GM06990 (cell line): ENCODE results near the gene SMYD4.
"Not testable (repeated sequence)": the region's sequence is repeated elsewhere in the genome, so short reads cannot be mapped to it uniquely, and the experiment has no call there.

Experiments used
- DNase-seq: peaks from one replicate; pipeline ENCODE4 v3.0.0-alpha.2; 2011; ENCODE audit not compliant: insufficient read length; ENCODE audit errors: extremely low read depth
- H3K27me3 ChIP-seq: replicated peaks from 2 replicates; pipeline ENCODE4 v1.6.0; 2011; ENCODE audit warnings: low read length; ENCODE audit not compliant: control insufficient read depth, insufficient read depth
- H3K36me3 ChIP-seq: 2 replicates; pipeline ENCODE4 v1.5.1; 2011; ENCODE audit warnings: low read length; ENCODE audit not compliant: control insufficient read depth, insufficient read depth
- H3K4me3 ChIP-seq: replicated peaks from 2 replicates; pipeline ENCODE4 v1.5.1; 2011; ENCODE audit warnings: low read depth, mild to moderate bottlenecking, control low read depth, low read length
- TF ChIP-seq, protein P1 (sequence below): IDR thresholded peaks from 2 replicates; pipeline ENCODE4 v1.5.1; 2011; ENCODE audit warnings: low read length, control low read depth, mild to moderate bottlenecking, inconsistent platforms; ENCODE audit not compliant: insufficient read depth, poor library complexity, severe bottlenecking

Gene SMYD4

DNA sequence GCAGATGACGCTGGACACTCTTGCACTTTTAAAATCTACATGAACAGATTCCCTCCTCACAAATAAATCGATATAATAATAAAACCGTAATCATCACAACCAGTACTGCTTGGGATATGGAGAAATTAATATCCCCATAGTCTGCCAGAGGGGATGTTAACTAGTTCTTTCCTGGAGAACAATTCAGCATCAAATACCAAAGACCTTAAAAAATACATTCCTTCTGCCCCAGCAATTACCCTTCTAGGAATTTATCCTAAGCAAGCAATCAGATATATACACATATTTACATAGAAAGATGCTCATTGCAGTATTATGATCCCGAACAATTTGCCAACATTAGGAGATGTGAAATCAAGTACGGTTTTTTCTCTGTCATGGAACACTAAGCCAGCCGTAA is 21.8 kb downstream of the SMYD4 start:
- TF ChIP-seq, protein P1, sequence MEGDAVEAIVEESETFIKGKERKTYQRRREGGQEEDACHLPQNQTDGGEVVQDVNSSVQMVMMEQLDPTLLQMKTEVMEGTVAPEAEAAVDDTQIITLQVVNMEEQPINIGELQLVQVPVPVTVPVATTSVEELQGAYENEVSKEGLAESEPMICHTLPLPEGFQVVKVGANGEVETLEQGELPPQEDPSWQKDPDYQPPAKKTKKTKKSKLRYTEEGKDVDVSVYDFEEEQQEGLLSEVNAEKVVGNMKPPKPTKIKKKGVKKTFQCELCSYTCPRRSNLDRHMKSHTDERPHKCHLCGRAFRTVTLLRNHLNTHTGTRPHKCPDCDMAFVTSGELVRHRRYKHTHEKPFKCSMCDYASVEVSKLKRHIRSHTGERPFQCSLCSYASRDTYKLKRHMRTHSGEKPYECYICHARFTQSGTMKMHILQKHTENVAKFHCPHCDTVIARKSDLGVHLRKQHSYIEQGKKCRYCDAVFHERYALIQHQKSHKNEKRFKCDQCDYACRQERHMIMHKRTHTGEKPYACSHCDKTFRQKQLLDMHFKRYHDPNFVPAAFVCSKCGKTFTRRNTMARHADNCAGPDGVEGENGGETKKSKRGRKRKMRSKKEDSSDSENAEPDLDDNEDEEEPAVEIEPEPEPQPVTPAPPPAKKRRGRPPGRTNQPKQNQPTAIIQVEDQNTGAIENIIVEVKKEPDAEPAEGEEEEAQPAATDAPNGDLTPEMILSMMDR: no peak
- Histone ChIP-seq H3K36me3 (peaks cover 6% of the 10 kb centered on the region), H3K27me3 (no peaks in the 10 kb centered on the region), H3K4me3 (no peak overlapping the region)
- no peak for DNase-seq

DNA sequence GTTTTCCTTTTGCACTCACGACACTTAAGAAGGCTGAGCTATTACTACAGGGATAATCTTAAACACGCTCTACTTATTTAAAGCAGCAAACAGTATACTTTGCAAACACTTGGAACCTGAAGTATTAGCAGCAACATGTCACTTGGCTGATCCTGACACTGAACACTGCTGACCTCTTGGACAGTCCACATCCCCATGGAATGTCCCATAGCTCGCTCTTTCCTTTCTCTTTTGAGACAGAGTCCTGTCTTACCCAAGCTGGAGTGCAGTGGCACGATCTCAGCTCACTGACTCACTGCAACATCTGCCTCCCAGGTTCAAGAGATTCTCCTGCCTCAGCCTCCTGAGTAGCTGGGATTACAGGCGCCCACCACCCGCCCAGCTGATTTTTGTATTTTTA is 26.4 kb downstream of the SMYD4 start:
- Histone ChIP-seq H3K36me3 (peaks cover 12% of the 10 kb centered on the region), H3K27me3 (no peaks in the 10 kb centered on the region), H3K4me3 (no peak overlapping the region)
- TF ChIP-seq, protein P1: no peak
- no peak for DNase-seq

DNA sequence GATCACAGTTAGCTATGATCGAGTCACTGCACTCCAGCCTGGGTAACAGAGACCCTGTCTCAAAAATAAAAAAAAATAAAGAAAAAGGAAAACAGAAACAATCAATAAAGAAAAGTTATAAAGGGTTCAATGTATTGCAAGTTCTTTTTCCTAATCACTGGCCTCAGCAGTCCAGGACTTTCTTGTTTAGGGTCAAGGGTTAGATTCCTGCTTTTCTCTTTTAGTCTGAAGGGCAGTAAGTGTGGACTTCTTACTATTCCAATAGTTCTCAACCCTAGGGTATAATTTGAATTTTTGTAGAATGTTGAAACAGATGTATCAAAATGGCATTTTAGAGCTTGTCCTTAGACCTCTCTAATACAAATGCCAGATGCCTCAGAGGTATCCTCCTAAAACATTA is 27.3 kb downstream of the SMYD4 start:
- DNase-seq: no peak
- Histone ChIP-seq H3K4me3 (no peak overlapping the region), H3K36me3 (peaks cover 12% of the 10 kb centered on the region), H3K27me3 (no peaks in the 10 kb centered on the region)
- TF ChIP-seq, protein P1: no peak

DNA sequence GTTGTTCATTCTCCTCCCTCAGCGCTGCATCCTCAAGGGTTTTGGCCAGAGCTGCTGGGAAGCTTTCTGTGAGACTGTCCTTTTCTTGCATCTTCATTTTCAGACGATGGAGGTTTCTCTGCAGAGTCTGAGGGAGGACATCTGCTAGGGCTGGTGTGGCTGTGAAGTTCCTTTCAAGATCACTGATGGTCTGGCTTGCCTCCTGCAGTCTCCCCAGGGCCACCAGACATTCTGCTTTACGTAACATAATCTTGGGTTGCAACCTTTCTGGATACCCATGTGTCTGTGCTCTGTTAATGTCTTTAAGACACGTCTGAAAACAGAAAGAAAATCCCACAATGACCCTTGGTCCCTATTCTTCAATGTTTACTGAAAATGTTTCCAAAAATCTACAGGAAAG is 29.0 kb downstream of the SMYD4 start:
- no peak for DNase-seq
- H3K4me3 ChIP-seq: no peak overlapping the region
- H3K36me3 ChIP-seq: peaks cover 12% of the 10 kb centered on the region
- TF ChIP-seq, protein P1: no peak
- H3K27me3 ChIP-seq: no peaks in the 10 kb centered on the region

DNA sequence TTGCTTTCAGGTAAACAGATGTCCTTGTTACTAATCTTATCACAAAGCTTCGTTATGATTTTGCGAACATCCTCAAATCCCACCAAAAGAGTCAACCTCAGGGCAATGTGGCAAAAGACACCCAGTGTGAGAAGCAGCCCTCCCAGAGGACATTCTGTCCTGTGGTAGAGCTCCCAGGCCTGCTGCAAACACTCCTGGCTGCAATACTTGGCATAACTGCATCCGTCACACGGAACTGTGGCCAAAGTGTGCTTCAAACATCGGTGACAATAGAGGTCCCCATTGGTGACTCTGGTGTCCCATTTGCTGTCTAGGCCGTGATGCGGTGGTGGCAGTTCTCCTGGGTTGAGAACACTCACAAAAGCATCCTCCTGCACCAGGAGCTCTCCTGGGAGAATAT is 29.5 kb downstream of the SMYD4 start:
- Histone ChIP-seq H3K27me3 (no peaks in the 10 kb centered on the region), H3K4me3 (no peak overlapping the region), H3K36me3 (peaks cover 12% of the 10 kb centered on the region)
- no peak for DNase-seq
- TF ChIP-seq, protein P1: no peak

DNA sequence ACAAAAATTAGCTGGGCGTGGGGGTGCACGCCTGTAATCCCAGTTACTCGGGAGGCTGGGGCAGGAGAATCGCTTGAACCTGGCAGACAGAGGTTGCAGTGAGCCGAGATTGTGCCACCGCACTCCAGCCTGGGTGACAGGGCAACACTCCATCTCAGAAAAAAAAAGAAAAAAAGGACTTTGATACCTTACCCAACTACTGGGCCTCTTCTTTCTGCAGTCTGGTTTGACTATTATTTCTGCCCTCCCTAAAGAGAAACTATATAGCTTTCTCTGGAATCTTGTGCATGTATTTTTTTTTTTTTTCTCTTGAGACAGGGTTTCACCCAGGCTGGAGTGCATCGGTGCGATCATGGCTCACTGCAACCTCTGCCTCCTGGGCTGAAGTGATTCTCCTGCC is 31.9 kb downstream of the SMYD4 start:
- H3K27me3 ChIP-seq, DNase-seq, H3K4me3 ChIP-seq, H3K36me3 ChIP-seq: not testable (repeated sequence)
